Heart right ventricle (tissue), 16 donors: ENCODE data around the gene IER5L. TPM values are rescaled to one million over a fixed set of nuclear protein-coding genes. Genes with fewer than 3 reads are reported as not detected.
A peak's percentile ranks its signal among the peaks of the same experiment; 100 is the strongest.

ENCODE experiments used
- ATAC-seq, 8 donors: fragments of 200-7000 bp; cut with Tn5 transposase; one replicate each; pipeline ENCODE4 v1.9.1; 2020; ENCODE audit warnings: mild to moderate bottlenecking in 8 of 8, moderate library complexity in 8 of 8, moderate number of reproducible peaks in 1 of 8
- DNase-seq, 2 donors: peaks; one replicate each; pipeline ENCODE4 v3.0.0-alpha.2; 2020
- H3K27ac ChIP-seq, 10 donors: fragments of 200-600 bp; sonication (generic) in 2 of 10; one replicate each; pipeline versions ENCODE4 v1.5.0 to v1.8.0; 2020 to 2022; ENCODE audit warnings: mild to moderate bottlenecking in 3 of 10
- H3K27me3 ChIP-seq, 7 donors: fragments of 200-600 bp; one replicate each; pipeline ENCODE4 v1.8.0; 2021 to 2022; ENCODE audit warnings: mild to moderate bottlenecking in 2 of 7
- H3K36me3 ChIP-seq, 9 donors: fragments of 200-600 bp; sonication (generic) in 1 of 9; one replicate each; pipeline versions ENCODE4 v1.5.0 to v1.8.0; 2020 to 2022; ENCODE audit warnings: mild to moderate bottlenecking in 2 of 9
- H3K4me1 ChIP-seq, 9 donors: fragments of 200-600 bp; sonication (generic) in 1 of 9; one replicate each; pipeline versions ENCODE4 v1.5.0 to v1.8.0; 2020 to 2022; ENCODE audit warnings: mild to moderate bottlenecking in 4 of 9
- H3K4me3 ChIP-seq, 10 donors: fragments of 200-600 bp; sonication (generic) in 2 of 10; one replicate each; pipeline versions ENCODE4 v1.5.0 to v1.8.0; 2020 to 2022; ENCODE audit warnings: mild to moderate bottlenecking in 7 of 10, moderate library complexity in 2 of 10
- H3K9me3 ChIP-seq, 11 donors: fragments of 200-600 bp in 10 of 11; sonication (generic) in 2 of 11; one replicate each; pipeline versions ENCODE4 v1.5.0 to v1.8.0; 2013 to 2022; ENCODE audit warnings: mild to moderate bottlenecking in 2 of 11, control low read depth in 1 of 11, moderate library complexity in 1 of 11
- WGBS, 2 donors: extraction: QIAGEN DNeasy Blood & Tissue Kit; methylation state at CpG; one replicate each; pipeline ENCODE4 v1.1.7; 2013; ENCODE audit warnings: inconsistent platforms in 1 of 2; 5-methylcytosine and 5-hydroxymethylcytosine counted together
- intact Hi-C, 10 donors: fragments of 100-400 bp; cut with DNase I; formaldehyde crosslinking; loops; one replicate each; pipeline versions ENCODE4 v1.11.1 to v1.14.2; 2022
- polyA plus RNA-seq, 2 donors: library from polyadenylated mRNA; stranded (reverse); fragments of 200-250 nt; gene quantifications; one replicate each; pipeline ENCODE4 v1.2.3, GENCODE V29; 2013
- total RNA-seq, 10 donors: library from RNA; stranded (reverse); fragmentation: NEBNext Ultra II Directional in 3 of 10; extraction: Animal tissue kit (Norgen Biotek cat#: 25700) in 3 of 10; gene quantifications; one replicate each; pipeline versions ENCODE4 v1.2.1 to v1.2.4, GENCODE V29; 2021 to 2023
- TF ChIP-seq, protein P1 (sequence below), 9 donors: fragments of 200-600 bp; sonication (generic) in 2 of 9; IDR thresholded peaks; one replicate each; pipeline versions ENCODE4 v1.5.0 to v1.8.0; 2021 to 2022; ENCODE audit warnings: antibody characterized with exemption in 9 of 9, mild to moderate bottlenecking in 5 of 9, moderate library complexity in 1 of 9
- donor health status: Arrhythmogenic right ventricular cardiomyopathy.
- donor health status: ischemic (EF 13 %, LVEDD 7.1; RV severe dilation, severe dysfunction).
- donor health status: healthy with polysubstance abuse.
- donor health status: DM: no; HTN: yes; CAD: no.
- donor health status: DM: no; HTN: no; CAD: no.
- donor health status: ischemic (EF 25% LVEDD 6.9; RV normal size, moderate dysfunction).
- donor health status: ischemic (EF 25% LVEDD 5.7; RV mildly dilated, moderate dysfunction).
- donor health status: healthy.
- donor health status: DM: yes; HTN: yes; CAD: no.
- donor health status: Ischemic cardiomyopathy.
- donor health status: ischemic (EF 35%, LVEDD 5.7; RV mildly dilated, moderate dysfunction).
- donor health status: nonischemic (EF 11% LVEDD 7.7; RV severe dilation, severe dysfunction).
- donor health status: DM: yes; HTN: yes; CAD: no.
- donor health status: PGD.
- donor health status: ischemic (EF 29% LVEDD 5.4; RV normal size, mild dysfunction).
- donor health status: nonischemic (EF 23%, LVEDD 6.1; RV moderate dilation, normal function).

Gene IER5L
- total and polyA plus RNA-seq, 12 donors = 1.2 to 26.3 (median 5.6) TPM

DNA sequence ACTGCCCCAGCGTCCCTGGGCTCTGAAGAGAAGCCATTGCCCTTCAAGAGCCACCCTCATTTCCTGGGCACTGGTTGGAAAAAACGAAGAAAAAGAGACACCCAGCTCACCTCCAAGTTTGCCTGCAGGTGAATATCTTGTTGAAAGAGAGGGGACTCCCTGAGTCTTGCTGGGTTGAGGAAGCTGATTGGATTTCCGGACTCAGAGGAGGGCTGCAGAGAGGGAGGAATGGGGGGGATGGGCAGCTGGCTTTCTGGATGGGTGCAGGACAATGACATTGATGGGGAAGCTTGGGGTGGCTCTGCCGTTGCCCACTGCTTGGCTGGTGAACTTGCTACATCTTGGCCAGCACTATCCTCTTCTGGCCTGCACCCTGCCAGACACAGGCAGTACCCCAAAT is 31.0 kb upstream of the IER5L start:
- H3K27ac ChIP-seq = no peak overlapping the region
- 76% methylated on average over 4 of the region's 4 CpGs for WGBS, 2 donors
- ATAC-seq (no peak), DNase-seq (no peak)
- no peak overlapping the region for H3K4me3 ChIP-seq
- H3K4me1 ChIP-seq = no peaks in the 10 kb centered on the region
- no peaks in the 10 kb centered on the region for H3K27me3 ChIP-seq
- TF ChIP-seq, protein P1, sequence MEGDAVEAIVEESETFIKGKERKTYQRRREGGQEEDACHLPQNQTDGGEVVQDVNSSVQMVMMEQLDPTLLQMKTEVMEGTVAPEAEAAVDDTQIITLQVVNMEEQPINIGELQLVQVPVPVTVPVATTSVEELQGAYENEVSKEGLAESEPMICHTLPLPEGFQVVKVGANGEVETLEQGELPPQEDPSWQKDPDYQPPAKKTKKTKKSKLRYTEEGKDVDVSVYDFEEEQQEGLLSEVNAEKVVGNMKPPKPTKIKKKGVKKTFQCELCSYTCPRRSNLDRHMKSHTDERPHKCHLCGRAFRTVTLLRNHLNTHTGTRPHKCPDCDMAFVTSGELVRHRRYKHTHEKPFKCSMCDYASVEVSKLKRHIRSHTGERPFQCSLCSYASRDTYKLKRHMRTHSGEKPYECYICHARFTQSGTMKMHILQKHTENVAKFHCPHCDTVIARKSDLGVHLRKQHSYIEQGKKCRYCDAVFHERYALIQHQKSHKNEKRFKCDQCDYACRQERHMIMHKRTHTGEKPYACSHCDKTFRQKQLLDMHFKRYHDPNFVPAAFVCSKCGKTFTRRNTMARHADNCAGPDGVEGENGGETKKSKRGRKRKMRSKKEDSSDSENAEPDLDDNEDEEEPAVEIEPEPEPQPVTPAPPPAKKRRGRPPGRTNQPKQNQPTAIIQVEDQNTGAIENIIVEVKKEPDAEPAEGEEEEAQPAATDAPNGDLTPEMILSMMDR (IDR thresholded peaks at IDR 0.05) = no peak
- H3K9me3 ChIP-seq = no peaks in the 10 kb centered on the region
- no peaks in the 10 kb centered on the region for H3K36me3 ChIP-seq
- intact Hi-C loops = no loop called here

DNA sequence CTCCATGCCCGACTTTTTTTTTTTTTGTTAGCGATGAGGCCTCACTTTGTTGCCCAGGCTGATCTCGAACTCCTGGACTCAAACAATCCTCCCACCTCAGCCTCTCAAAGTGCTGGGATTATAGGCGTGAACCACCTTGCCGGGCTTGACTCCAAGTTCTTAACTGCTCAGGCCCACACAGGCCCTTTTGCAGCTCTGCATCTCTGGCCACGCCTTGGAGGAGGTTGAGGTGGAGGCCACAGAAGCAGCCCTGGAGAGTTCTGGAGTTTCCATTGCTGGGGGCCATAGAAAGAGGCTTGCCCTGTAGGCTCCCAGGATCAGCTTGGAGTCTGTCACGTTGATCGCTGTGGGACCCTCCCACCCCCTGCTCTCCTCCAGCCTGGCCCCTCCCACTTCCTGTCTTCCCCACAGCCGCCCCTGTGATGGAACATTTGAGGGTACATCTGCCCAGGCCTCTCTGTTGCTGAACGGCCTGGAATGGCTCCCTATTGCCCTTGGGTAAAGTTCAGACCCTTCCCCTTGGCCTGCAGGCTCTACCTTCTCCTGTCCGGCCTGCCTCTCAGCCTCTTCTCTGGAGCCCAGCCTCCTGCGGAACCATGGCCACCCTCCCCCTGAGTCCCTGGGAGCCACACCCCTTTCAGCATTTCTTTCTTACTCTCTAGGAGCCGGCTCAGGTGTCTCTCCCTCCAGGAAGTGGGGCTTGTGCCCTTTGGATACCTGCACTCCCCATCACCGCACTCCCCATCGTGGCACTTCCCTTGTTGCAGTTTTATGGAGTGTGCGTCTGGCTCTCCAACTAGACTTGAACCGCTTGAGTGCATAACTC is 30.4 kb upstream of the IER5L start:
- Histone ChIP-seq H3K27me3 (no peaks in the 10 kb centered on the region), H3K27ac (no peak overlapping the region), H3K4me3 (no peak overlapping the region), H3K36me3 (no peaks in the 10 kb centered on the region), H3K9me3 (no peaks in the 10 kb centered on the region), H3K4me1 (peaks cover 0 to 4% (median 2%) of the 10 kb centered on the region in 9 donors)
- intact Hi-C loops = no loop called here
- 74 to 79% methylated on average over 16 to 17 of the region's 17 CpGs for WGBS, 2 donors
- TF ChIP-seq, protein P1 (IDR thresholded peaks at IDR 0.05) = no peak
- DNase-seq (no peak), ATAC-seq (peak in 2 of 8 donors; percentile 12 to 16)

- H3K4me3 ChIP-seq = no peak overlapping the region
- no peaks in the 10 kb centered on the region for H3K9me3 ChIP-seq
- TF ChIP-seq, protein P1 (IDR thresholded peaks at IDR 0.05) = no peak
- ATAC-seq (no peak), DNase-seq (no peak)
- no peaks in the 10 kb centered on the region for H3K36me3 ChIP-seq
- no peaks in the 10 kb centered on the region for H3K27me3 ChIP-seq
- 82 to 96% methylated on average over 7 of the region's 7 CpGs for WGBS, 2 donors
- H3K4me1 ChIP-seq = peaks cover 0 to 9% (median 4%) of the 10 kb centered on the region in 9 donors
- intact Hi-C loops = no loop called here
- no peak overlapping the region for H3K27ac ChIP-seq
Measured at GRCh38 chr9:129206905-129207304, 28.8 kb upstream of the IER5L start.

- 50 to 100% methylated on average over 2 of the region's 2 CpGs for WGBS, 2 donors
- H3K9me3 ChIP-seq = no peaks in the 10 kb centered on the region
- intact Hi-C loops = no loop called here
- peaks cover 0 to 9% (median 4%) of the 10 kb centered on the region in 9 donors for H3K4me1 ChIP-seq
- no peak overlapping the region for H3K27ac ChIP-seq
- DNase-seq (no peak), ATAC-seq (no peak)
- TF ChIP-seq, protein P1 (IDR thresholded peaks at IDR 0.05) = no peak
- H3K36me3 ChIP-seq = no peaks in the 10 kb centered on the region
- no peak overlapping the region for H3K4me3 ChIP-seq
- H3K27me3 ChIP-seq = no peaks in the 10 kb centered on the region
Measured at GRCh38 chr9:129206401-129206800, 28.3 kb upstream of the IER5L start.
